Chondrocyte (in vitro differentiated cells): ENCODE measurements around the gene MRPL52. TPM values are rescaled to one million over a fixed set of nuclear protein-coding genes. Genes with fewer than 3 reads are reported as not detected.
"Not testable (repeated sequence)": the region's sequence is repeated elsewhere in the genome, so short reads cannot be mapped to it uniquely, and the experiment has no call there.

Experiments
- DNase-seq: peaks from one replicate; pipeline ENCODE4 v3.0.0; 2021; ENCODE audit warnings: mixed read lengths, low spot score
- H3K27ac Mint-ChIP-seq: one replicate; pipeline ENCODE4 v1.8.0; 2021; ENCODE audit warnings: mild to moderate bottlenecking, moderate library complexity, mixed read lengths; ENCODE audit not compliant: unreplicated experiment
- H3K27me3 Mint-ChIP-seq: 2 replicates; pipeline ENCODE4 v1.8.0; 2021; ENCODE audit warnings: low read depth, mixed read lengths
- H3K36me3 Mint-ChIP-seq: 2 replicates; pipeline ENCODE4 v1.8.0; 2021; ENCODE audit warnings: low read depth, mixed read lengths
- H3K4me1 Mint-ChIP-seq: 2 replicates; pipeline ENCODE4 v1.8.0; 2021; ENCODE audit warnings: low read depth, mild to moderate bottlenecking, mixed read lengths
- H3K4me3 Mint-ChIP-seq: one replicate; pipeline ENCODE4 v1.8.0; 2021; ENCODE audit warnings: mild to moderate bottlenecking, moderate library complexity, mixed read lengths; ENCODE audit not compliant: unreplicated experiment
- H3K9me3 Mint-ChIP-seq: 2 replicates; pipeline ENCODE4 v1.8.0; 2021; ENCODE audit warnings: low read depth, mixed read lengths
- CTCF ChIP-seq: fragments of 200-600 bp; sonication (generic); IDR thresholded peaks from 2 replicates; pipeline ENCODE4 v1.5.0; 2021; ENCODE audit warnings: antibody characterized with exemption, mild to moderate bottlenecking, moderate library complexity
- total RNA-seq: library from RNA; stranded (reverse); gene quantifications from 3 replicates; pipeline ENCODE4 v1.2.1, GENCODE V29; 2021

MRPL52 gene
- total RNA-seq, 1 donor from 2014 or later: 71.5 TPM

GRCh38 chr14:22854963-22855724 lies 25.5 kb downstream of the MRPL52 start:
- Mint-ChIP-seq H3K27me3 (no peaks in the 10 kb centered on the region), H3K9me3 (no peaks in the 10 kb centered on the region), H3K4me1 (peaks cover 37% of the 10 kb centered on the region), H3K4me3 (no peak overlapping the region), H3K27ac (no peak overlapping the region), H3K36me3 (no peaks in the 10 kb centered on the region)
- TF ChIP-seq CTCF: no peak
- no peak for DNase-seq

GRCh38 chr14:22856428-22856827 lies 26.7 kb downstream of the MRPL52 start:
- H3K4me1 Mint-ChIP-seq: peaks cover 24% of the 10 kb centered on the region
- H3K27me3 Mint-ChIP-seq: no peaks in the 10 kb centered on the region
- no peaks in the 10 kb centered on the region for H3K9me3 Mint-ChIP-seq
- H3K27ac Mint-ChIP-seq: no peak overlapping the region
- TF ChIP-seq CTCF: no peak
- DNase-seq: no peak
- H3K36me3 Mint-ChIP-seq: no peaks in the 10 kb centered on the region
- H3K4me3 Mint-ChIP-seq: no peak overlapping the region

- not testable (repeated sequence) for H3K4me1 Mint-ChIP-seq, H3K9me3 Mint-ChIP-seq, DNase-seq, H3K36me3 Mint-ChIP-seq, H3K4me3 Mint-ChIP-seq, H3K27me3 Mint-ChIP-seq, H3K27ac Mint-ChIP-seq
These were observed 30.7 kb downstream of the MRPL52 start for GRCh38 chr14:22860377-22860776.

- Mint-ChIP-seq H3K27me3 (no peaks in the 10 kb centered on the region), H3K36me3 (no peaks in the 10 kb centered on the region), H3K4me1 (peaks cover 9% of the 10 kb centered on the region), H3K9me3 (no peaks in the 10 kb centered on the region), H3K27ac (no peak overlapping the region), H3K4me3 (no peak overlapping the region)
- TF ChIP-seq CTCF: no peak
- DNase-seq: no peak
These were observed 32.0 kb downstream of the MRPL52 start for GRCh38 chr14:22861651-22862050.

- TF ChIP-seq CTCF: no peak
- Mint-ChIP-seq H3K36me3 (no peaks in the 10 kb centered on the region), H3K27me3 (no peaks in the 10 kb centered on the region), H3K27ac (no peak overlapping the region), H3K4me1 (no peaks in the 10 kb centered on the region), H3K9me3 (no peaks in the 10 kb centered on the region), H3K4me3 (no peak overlapping the region)
- DNase-seq: no peak
These were observed 35.3 kb downstream of the MRPL52 start for GRCh38 chr14:22864979-22865378.
